ENCODE results near the gene SHANK1. TPM values are rescaled to one million over a fixed set of nuclear protein-coding genes. Genes with fewer than 3 reads are reported as not detected.

The SHANK1 gene
- total and polyA plus RNA-seq, 3 experiments from 2014 or later = not detected

- Histone ChIP-seq H3K9me3 (ENCODE audit: low read length) (no peaks in the 10 kb centered on the region), H3K27ac (ENCODE audit: low read depth, low read length) (no peak overlapping the region), H3K27me3 (ENCODE audit: insufficient read depth, low read length, poor library complexity, severe bottlenecking) (peaks cover 4% of the 10 kb centered on the region), H3K4me1 (ENCODE audit: insufficient read depth, low read length) (no peaks in the 10 kb centered on the region), H3K36me3 (ENCODE audit: insufficient read depth, low read length) (no peaks in the 10 kb centered on the region), H3K4me3 (ENCODE audit: low read length) (no peak overlapping the region)
- Mint-ChIP-seq H3K4me1 (peaks cover 5 to 7% (median 5%) of the 10 kb centered on the region in 3 donors), H3K27ac (no peak overlapping the region), H3K27me3 (peaks cover 50 to 69% of the 10 kb centered on the region in 2 donors), H3K36me3 (peaks cover 0 to 16% (median 0%) of the 10 kb centered on the region in 3 donors), H3K4me3 (no peak overlapping the region), H3K9me3 (peaks cover 0 to 43% (median 24%) of the 10 kb centered on the region in 5 donors)
- DNase-seq = no peak
- POLR2A ChIA-PET = no interaction called here
- CTCF ChIA-PET = no interaction called here
These were observed 66.9 kb downstream of the SHANK1 start for GRCh38 chr19:50652722-50653121.

DNA sequence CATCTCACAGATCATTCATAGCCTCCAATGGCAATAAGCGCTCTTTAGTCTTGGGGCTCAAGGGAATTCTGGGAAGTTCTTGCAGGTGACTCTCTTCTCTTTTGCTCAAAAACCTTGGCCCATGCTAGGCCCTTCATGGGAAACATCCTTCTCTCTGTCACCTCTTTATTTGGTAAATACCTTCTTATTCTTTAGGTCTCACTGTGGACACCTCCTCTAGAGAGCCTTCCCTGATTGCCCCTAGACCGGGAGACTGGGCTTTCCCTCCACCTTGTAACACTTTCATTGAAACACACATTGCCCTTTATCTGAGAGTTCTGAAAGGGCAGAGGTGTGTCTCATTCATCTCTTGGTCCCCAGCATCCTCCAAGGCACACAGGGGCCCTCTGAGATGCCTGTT, 68.4 kb downstream of the SHANK1 start:
- no peak overlapping the region for H3K27ac Mint-ChIP-seq
- peaks cover 0 to 33% (median 14%) of the 10 kb centered on the region in 5 donors for H3K9me3 Mint-ChIP-seq
- DNase-seq = no peak
- H3K4me3 Mint-ChIP-seq = no peak overlapping the region
- no peaks in the 10 kb centered on the region for H3K4me1 Mint-ChIP-seq
- ChIA-PET POLR2A (no interaction called here), CTCF (no interaction called here)
- Histone ChIP-seq H3K4me3 (ENCODE audit: low read length) (no peak overlapping the region), H3K27ac (ENCODE audit: low read depth, low read length) (no peak overlapping the region), H3K27me3 (ENCODE audit: insufficient read depth, low read length, poor library complexity, severe bottlenecking) (peaks cover 4% of the 10 kb centered on the region), H3K9me3 (ENCODE audit: low read length) (no peaks in the 10 kb centered on the region), H3K4me1 (ENCODE audit: insufficient read depth, low read length) (no peaks in the 10 kb centered on the region), H3K36me3 (ENCODE audit: insufficient read depth, low read length) (no peaks in the 10 kb centered on the region)
- H3K36me3 Mint-ChIP-seq = peaks cover 0 to 8% (median 0%) of the 10 kb centered on the region in 3 donors
- peaks cover 44 to 57% of the 10 kb centered on the region in 2 donors for H3K27me3 Mint-ChIP-seq

DNA sequence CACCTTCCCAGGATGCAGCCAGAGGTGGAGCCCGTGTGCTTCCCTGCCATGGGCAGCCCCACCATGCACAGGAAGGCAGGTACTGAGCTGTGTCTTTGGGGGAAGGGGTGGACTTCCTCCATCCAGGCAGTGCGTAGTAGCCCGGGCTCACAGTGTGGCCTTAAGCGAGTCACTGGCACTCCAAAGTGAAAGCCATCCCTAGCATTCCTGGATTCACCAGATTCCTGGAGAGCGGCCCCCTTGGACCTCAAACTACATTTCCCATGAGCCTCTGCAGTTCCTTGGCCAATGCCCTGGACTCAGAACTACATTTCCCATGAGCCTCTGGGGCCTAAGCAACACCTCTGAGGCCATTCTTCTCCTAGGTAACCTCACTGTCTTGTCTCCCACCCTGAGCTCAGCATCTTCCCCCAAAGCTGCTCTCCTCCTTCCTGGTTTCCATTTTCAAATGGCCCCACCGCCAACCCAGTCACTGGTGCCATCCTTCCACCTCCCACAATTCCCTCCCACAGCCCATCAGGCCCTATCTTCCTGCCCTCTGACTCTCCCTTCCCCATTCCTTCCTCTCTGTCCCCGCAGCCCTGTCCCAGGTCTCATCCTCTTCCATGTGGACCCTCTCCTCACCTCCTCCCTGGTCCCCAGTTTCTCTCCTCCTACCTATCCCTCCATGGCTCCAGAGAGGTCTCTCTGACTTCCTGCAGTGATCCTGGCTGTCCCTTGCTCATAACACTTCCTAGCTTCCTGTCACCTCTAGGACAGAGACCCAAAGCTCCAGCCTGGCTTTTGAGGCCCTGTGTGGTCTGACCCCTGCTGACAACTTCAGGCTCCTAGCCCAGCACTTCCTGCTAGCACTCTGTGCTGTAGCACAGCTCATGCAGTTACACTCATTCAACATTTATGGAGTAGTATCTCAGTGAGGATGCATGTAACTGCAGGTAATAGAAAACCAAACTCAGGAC, 69.9 kb downstream of the SHANK1 start, which contains the start of gene C19orf81:
TSS of gene C19orf81 (plus strand) at position 13 of the 959 bp plus-strand sequence. CDS start at position 13, 0 bp downstream.
- Mint-ChIP-seq H3K9me3 (peaks cover 0 to 20% (median 9%) of the 10 kb centered on the region in 5 donors), H3K27ac (no peak within 1 kb of the TSS), H3K27me3 (peaks cover 31 to 43% of the 10 kb centered on the region in 2 donors), H3K4me1 (no peaks in the 10 kb centered on the region), H3K4me3 (no peak within 1 kb of the TSS), H3K36me3 (peaks cover 0 to 8% (median 0%) of the 10 kb centered on the region in 3 donors)
- Histone ChIP-seq H3K36me3 (ENCODE audit: insufficient read depth, low read length) (no peaks in the 10 kb centered on the region), H3K4me1 (ENCODE audit: insufficient read depth, low read length) (no peaks in the 10 kb centered on the region), H3K4me3 (ENCODE audit: low read length) (no peak within 1 kb of the TSS), H3K27me3 (ENCODE audit: insufficient read depth, low read length, poor library complexity, severe bottlenecking) (no peaks in the 10 kb centered on the region), H3K9me3 (ENCODE audit: low read length) (no peaks in the 10 kb centered on the region), H3K27ac (ENCODE audit: low read depth, low read length) (no peak within 1 kb of the TSS)
- ChIA-PET CTCF (no interaction called here), POLR2A (no interaction called here)
- no peak for DNase-seq

- no peak overlapping the region for H3K27ac Mint-ChIP-seq
- H3K9me3 Mint-ChIP-seq = peaks cover 0 to 14% (median 6%) of the 10 kb centered on the region in 5 donors
- H3K4me1 Mint-ChIP-seq = no peaks in the 10 kb centered on the region
- Histone ChIP-seq H3K27ac (ENCODE audit: low read depth, low read length) (no peak overlapping the region), H3K4me3 (ENCODE audit: low read length) (no peak overlapping the region), H3K36me3 (ENCODE audit: insufficient read depth, low read length) (no peaks in the 10 kb centered on the region), H3K9me3 (ENCODE audit: low read length) (no peaks in the 10 kb centered on the region), H3K4me1 (ENCODE audit: insufficient read depth, low read length) (no peaks in the 10 kb centered on the region), H3K27me3 (ENCODE audit: insufficient read depth, low read length, poor library complexity, severe bottlenecking) (no peaks in the 10 kb centered on the region)
- DNase-seq = no peak
- peaks cover 24 to 37% of the 10 kb centered on the region in 2 donors for H3K27me3 Mint-ChIP-seq
- H3K4me3 Mint-ChIP-seq = no peak overlapping the region
- peaks cover 0 to 4% (median 0%) of the 10 kb centered on the region in 3 donors for H3K36me3 Mint-ChIP-seq
- ChIA-PET CTCF (no interaction called here), POLR2A (no interaction called here)
These were observed 70.9 kb downstream of the SHANK1 start for GRCh38 chr19:50648659-50649058.

GRCh38 chr19:50647879-50648615, 71.6 kb downstream of the SHANK1 start:
- no peaks in the 10 kb centered on the region for H3K36me3 Mint-ChIP-seq
- Histone ChIP-seq H3K9me3 (ENCODE audit: low read length) (no peaks in the 10 kb centered on the region), H3K36me3 (ENCODE audit: insufficient read depth, low read length) (no peaks in the 10 kb centered on the region), H3K4me3 (ENCODE audit: low read length) (no peak overlapping the region), H3K4me1 (ENCODE audit: insufficient read depth, low read length) (no peaks in the 10 kb centered on the region), H3K27me3 (ENCODE audit: insufficient read depth, low read length, poor library complexity, severe bottlenecking) (no peaks in the 10 kb centered on the region), H3K27ac (ENCODE audit: low read depth, low read length) (no peak overlapping the region)
- DNase-seq = no peak
- ChIA-PET POLR2A (no interaction called here), CTCF (no interaction called here)
- H3K27me3 Mint-ChIP-seq = peaks cover 20 to 31% of the 10 kb centered on the region in 2 donors
- H3K27ac Mint-ChIP-seq = no peak overlapping the region
- H3K9me3 Mint-ChIP-seq = peaks cover 0 to 8% (median 4%) of the 10 kb centered on the region in 5 donors
- H3K4me3 Mint-ChIP-seq = no peak overlapping the region
- no peaks in the 10 kb centered on the region for H3K4me1 Mint-ChIP-seq

GRCh38 chr19:50646074-50646807, 73.4 kb downstream of the SHANK1 start:
- no peaks in the 10 kb centered on the region for H3K36me3 Mint-ChIP-seq
- Histone ChIP-seq H3K36me3 (ENCODE audit: insufficient read depth, low read length) (no peaks in the 10 kb centered on the region), H3K4me3 (ENCODE audit: low read length) (no peak overlapping the region), H3K9me3 (ENCODE audit: low read length) (no peaks in the 10 kb centered on the region), H3K27me3 (ENCODE audit: insufficient read depth, low read length, poor library complexity, severe bottlenecking) (no peaks in the 10 kb centered on the region), H3K4me1 (ENCODE audit: insufficient read depth, low read length) (no peaks in the 10 kb centered on the region), H3K27ac (ENCODE audit: low read depth, low read length) (no peak overlapping the region)
- peaks cover 0 to 4% (median 3%) of the 10 kb centered on the region in 5 donors for H3K9me3 Mint-ChIP-seq
- peaks cover 22 to 29% of the 10 kb centered on the region in 2 donors for H3K27me3 Mint-ChIP-seq
- ChIA-PET CTCF (no interaction called here), POLR2A (no interaction called here)
- no peaks in the 10 kb centered on the region for H3K4me1 Mint-ChIP-seq
- H3K4me3 Mint-ChIP-seq = no peak overlapping the region
- DNase-seq = no peak
- H3K27ac Mint-ChIP-seq = no peak overlapping the region

- Mint-ChIP-seq H3K27me3 (peaks cover 28 to 29% of the 10 kb centered on the region in 2 donors), H3K9me3 (peaks cover 0 to 6% (median 4%) of the 10 kb centered on the region in 5 donors), H3K4me3 (no peak overlapping the region), H3K36me3 (no peaks in the 10 kb centered on the region), H3K27ac (no peak overlapping the region), H3K4me1 (peaks cover 0 to 1% (median 0%) of the 10 kb centered on the region in 3 donors)
- Histone ChIP-seq H3K4me3 (ENCODE audit: low read length) (no peak overlapping the region), H3K9me3 (ENCODE audit: low read length) (no peaks in the 10 kb centered on the region), H3K27ac (ENCODE audit: low read depth, low read length) (no peak overlapping the region), H3K36me3 (ENCODE audit: insufficient read depth, low read length) (no peaks in the 10 kb centered on the region), H3K27me3 (ENCODE audit: insufficient read depth, low read length, poor library complexity, severe bottlenecking) (peaks cover 2% of the 10 kb centered on the region), H3K4me1 (ENCODE audit: insufficient read depth, low read length) (no peaks in the 10 kb centered on the region)
- CTCF ChIA-PET = no interaction called here
- POLR2A ChIA-PET = no interaction called here
- DNase-seq = no peak
These were observed 74.5 kb downstream of the SHANK1 start for GRCh38 chr19:50645107-50645506.

Measured in CD8-positive, alpha-beta memory T cell (primary cell).